ENCODE results near the gene DNAH6. TPM values are rescaled to one million over a fixed set of nuclear protein-coding genes. Genes with fewer than 3 reads are reported as not detected.

DNAH6 gene
- total and polyA plus RNA-seq, 2 of the 13 experiments (the other 11 are each of a cell fraction or from before 2014, with no cell fraction given), result 0.01 TPM; not detected in 1

DNA sequence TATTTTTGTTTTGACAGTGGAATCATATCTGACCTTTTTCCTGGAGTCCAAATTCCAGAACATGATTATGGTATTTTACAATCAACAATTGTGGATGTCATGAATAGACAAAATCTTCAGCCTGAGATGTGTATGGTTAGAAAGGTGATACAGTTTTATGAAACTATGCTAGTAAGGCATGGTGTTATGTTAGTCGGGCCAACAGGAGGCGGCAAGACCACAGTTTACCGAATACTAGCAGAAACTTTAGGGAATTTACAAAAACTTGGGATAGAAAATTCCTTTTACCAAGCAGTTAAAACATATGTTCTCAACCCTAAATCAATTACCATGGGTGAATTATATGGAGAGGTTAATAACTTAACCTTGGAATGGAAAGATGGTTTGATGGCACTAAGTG is 137.0 kb downstream of the DNAH6 start (continued):
- TF ChIP-seq SRSF4 (IDR thresholded peaks at IDR 0.05; ENCODE audit: low read depth, low read length, poor library complexity, severe bottlenecking) (no peak), NPAS2 (CRISPR knock-in tag; IDR thresholded peaks at IDR 0.05; ENCODE audit: borderline replicate concordance) (no peak), NFIC (IDR thresholded peaks at IDR 0.05; ENCODE audit: low read length) (no peak), ZNF572 (CRISPR knock-in tag; IDR thresholded peaks at IDR 0.05) (no peak), ZKSCAN8 (CRISPR knock-in tag; IDR thresholded peaks at IDR 0.05; ENCODE audit: borderline replicate concordance) (no peak), ZNF607 (CRISPR knock-in tag; IDR thresholded peaks at IDR 0.05; ENCODE audit: borderline replicate concordance) (no peak), STAG1 (CRISPR knock-in tag; IDR thresholded peaks at IDR 0.05) (peak; percentile 56; the same call in 1 of the 2 replicates), ZNF768 (CRISPR knock-in tag; IDR thresholded peaks at IDR 0.05) (no peak), ZNF232 (CRISPR knock-in tag; IDR thresholded peaks at IDR 0.05; ENCODE audit: borderline replicate concordance) (no peak)
- TF ChIP-seq, protein P1, sequence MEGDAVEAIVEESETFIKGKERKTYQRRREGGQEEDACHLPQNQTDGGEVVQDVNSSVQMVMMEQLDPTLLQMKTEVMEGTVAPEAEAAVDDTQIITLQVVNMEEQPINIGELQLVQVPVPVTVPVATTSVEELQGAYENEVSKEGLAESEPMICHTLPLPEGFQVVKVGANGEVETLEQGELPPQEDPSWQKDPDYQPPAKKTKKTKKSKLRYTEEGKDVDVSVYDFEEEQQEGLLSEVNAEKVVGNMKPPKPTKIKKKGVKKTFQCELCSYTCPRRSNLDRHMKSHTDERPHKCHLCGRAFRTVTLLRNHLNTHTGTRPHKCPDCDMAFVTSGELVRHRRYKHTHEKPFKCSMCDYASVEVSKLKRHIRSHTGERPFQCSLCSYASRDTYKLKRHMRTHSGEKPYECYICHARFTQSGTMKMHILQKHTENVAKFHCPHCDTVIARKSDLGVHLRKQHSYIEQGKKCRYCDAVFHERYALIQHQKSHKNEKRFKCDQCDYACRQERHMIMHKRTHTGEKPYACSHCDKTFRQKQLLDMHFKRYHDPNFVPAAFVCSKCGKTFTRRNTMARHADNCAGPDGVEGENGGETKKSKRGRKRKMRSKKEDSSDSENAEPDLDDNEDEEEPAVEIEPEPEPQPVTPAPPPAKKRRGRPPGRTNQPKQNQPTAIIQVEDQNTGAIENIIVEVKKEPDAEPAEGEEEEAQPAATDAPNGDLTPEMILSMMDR (CRISPR knock-in tag; IDR thresholded peaks at IDR 0.05), result peak; percentile 48
- TF ChIP-seq, protein P2, sequence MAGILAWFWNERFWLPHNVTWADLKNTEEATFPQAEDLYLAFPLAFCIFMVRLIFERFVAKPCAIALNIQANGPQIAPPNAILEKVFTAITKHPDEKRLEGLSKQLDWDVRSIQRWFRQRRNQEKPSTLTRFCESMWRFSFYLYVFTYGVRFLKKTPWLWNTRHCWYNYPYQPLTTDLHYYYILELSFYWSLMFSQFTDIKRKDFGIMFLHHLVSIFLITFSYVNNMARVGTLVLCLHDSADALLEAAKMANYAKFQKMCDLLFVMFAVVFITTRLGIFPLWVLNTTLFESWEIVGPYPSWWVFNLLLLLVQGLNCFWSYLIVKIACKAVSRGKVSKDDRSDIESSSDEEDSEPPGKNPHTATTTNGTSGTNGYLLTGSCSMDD (CRISPR knock-in tag; IDR thresholded peaks at IDR 0.05), result no peak

DNA sequence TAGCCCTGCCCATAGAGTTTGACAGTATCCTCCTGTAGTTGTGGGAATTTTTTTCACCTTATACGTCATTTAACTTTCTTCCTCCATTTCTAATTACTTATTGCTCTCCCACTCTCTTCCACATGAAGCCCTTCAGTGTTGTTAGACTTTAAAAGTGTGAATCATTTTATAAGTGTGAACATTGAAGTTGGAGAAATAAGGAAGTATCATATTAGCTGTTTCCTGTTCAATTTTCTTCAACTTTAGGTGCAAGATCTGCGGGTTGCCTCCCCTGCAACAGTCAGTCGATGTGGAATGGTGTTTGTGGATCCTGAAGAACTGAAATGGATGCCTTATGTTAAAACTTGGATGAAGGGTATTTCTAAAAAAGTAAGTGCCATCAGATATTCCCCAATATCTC is 138.1 kb downstream of the DNAH6 start:
- H3K79me2 ChIP-seq (ENCODE audit: insufficient read depth, low read length), result no peaks in the 10 kb centered on the region
- TF ChIP-seq ISL2 (CRISPR knock-in tag; IDR thresholded peaks at IDR 0.05), result no peak
- TF ChIP-seq, protein P3, sequence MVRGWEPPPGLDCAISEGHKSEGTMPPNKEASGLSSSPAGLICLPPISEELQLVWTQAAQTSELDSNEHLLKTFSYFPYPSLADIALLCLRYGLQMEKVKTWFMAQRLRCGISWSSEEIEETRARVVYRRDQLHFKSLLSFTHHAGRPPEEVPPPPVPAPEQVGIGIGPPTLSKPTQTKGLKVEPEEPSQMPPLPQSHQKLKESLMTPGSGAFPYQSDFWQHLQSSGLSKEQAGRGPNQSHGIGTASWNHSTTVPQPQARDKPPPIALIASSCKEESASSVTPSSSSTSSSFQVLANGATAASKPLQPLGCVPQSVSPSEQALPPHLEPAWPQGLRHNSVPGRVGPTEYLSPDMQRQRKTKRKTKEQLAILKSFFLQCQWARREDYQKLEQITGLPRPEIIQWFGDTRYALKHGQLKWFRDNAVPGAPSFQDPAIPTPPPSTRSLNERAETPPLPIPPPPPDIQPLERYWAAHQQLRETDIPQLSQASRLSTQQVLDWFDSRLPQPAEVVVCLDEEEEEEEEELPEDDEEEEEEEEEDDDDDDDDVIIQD (CRISPR knock-in tag; IDR thresholded peaks at IDR 0.05; ENCODE audit: low read depth), result no peak
- no peak for TF ChIP-seq ZMYM2 (CRISPR knock-in tag; IDR thresholded peaks at IDR 0.05)
- TF ChIP-seq GABPA (IDR thresholded peaks at IDR 0.05; ENCODE audit: low read depth, low read length), result no peak
- no peak for TF ChIP-seq GABPA (CRISPR knock-in tag; IDR thresholded peaks at IDR 0.05; ENCODE audit: low read depth)
- TF ChIP-seq, protein P4, sequence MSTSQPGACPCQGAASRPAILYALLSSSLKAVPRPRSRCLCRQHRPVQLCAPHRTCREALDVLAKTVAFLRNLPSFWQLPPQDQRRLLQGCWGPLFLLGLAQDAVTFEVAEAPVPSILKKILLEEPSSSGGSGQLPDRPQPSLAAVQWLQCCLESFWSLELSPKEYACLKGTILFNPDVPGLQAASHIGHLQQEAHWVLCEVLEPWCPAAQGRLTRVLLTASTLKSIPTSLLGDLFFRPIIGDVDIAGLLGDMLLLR (CRISPR knock-in tag; IDR thresholded peaks at IDR 0.05), result no peak
- TF ChIP-seq MEF2D (CRISPR knock-in tag; IDR thresholded peaks at IDR 0.05), result no peak
- TF ChIP-seq DMAP1 (CRISPR knock-in tag; IDR thresholded peaks at IDR 0.05), result no peak
- TF ChIP-seq MXD4 (CRISPR knock-in tag; IDR thresholded peaks at IDR 0.05), result no peak
- in situ Hi-C loops (cut with HindIII; ENCODE audit: extremely low pct_ligation_motif_present, low pct_unique_long_range_greater_than_20kb) (no loop called here), intact Hi-C loops (cut with micrococcal nuclease; ENCODE audit: unreplicated experiment) (no loop called here)
- H3K4me1 ChIP-seq (ENCODE audit: insufficient read depth, low read length), result no peaks in the 10 kb centered on the region
- no peak for FAIRE-seq
- no peak overlapping the region for H3K4me2 ChIP-seq (ENCODE audit: low read depth, low read length)
- WGBS (ENCODE audit: low lambda C conversion rate), result 10% methylated on average over 3 of the region's 3 CpGs
- no peaks in the 10 kb centered on the region for H3K27me3 ChIP-seq (ENCODE audit: control insufficient read depth in 1 of 2, insufficient read depth in 2 of 2, low read length in 2 of 2)
- H4K20me1 ChIP-seq (ENCODE audit: insufficient read depth, low read length), result no peaks in the 10 kb centered on the region
- H3K4me3 ChIP-seq (replicated peaks in 1 of 3; ENCODE audit: insufficient read depth in 1 of 3, low read depth in 2 of 3, low read length in 3 of 3), result no peak overlapping the region
- BruUV-seq (replicated peaks), result no TSS peak
- H3K36me3 ChIP-seq (replicated peaks in 1 of 2; ENCODE audit: control insufficient read depth in 1 of 2, insufficient read depth in 2 of 2, low read length in 2 of 2), result no peaks in the 10 kb centered on the region
- H3K9me3 ChIP-seq (ENCODE audit: low read length), result no peaks in the 10 kb centered on the region
- no peak for ATAC-seq
- ChIA-PET POLR2A (no interaction called here), CTCF (ENCODE audit: low intra/inter-chr PET ratio, low total read pairs) (no interaction called here)
- DNase-seq (ENCODE audit: low spot score), result no peak
- H3K27ac ChIP-seq (ENCODE audit: extremely low read length, insufficient read depth, low read length), result no peak overlapping the region
- H3K9ac ChIP-seq (ENCODE audit: insufficient read depth, low read depth, low read length), result no peak overlapping the region
- no peak overlapping the region for H2AFZ ChIP-seq (ENCODE audit: low read length)
